MM.1S (cell line): Measurements from ENCODE around the gene DENND1A.

Source experiments
- CTCF ChIP-seq: fragments of 300-600 bp; sonication (generic); IDR thresholded peaks from 2 replicates; pipeline ENCODE4 v1.5.1; 2016; ENCODE audit warnings: antibody characterized with exemption, low read length, mixed read lengths
- EZH2 ChIP-seq: fragments of 300-600 bp; sonication (generic); optimal IDR thresholded peaks from 2 replicates; pipeline ENCODE3; 2017; ENCODE audit warnings: low read depth, mild to moderate bottlenecking, antibody characterized with exemption, low read length, mixed read lengths
- EZH2phosphoT487 ChIP-seq: fragments of 300-600 bp; sonication (generic); IDR thresholded peaks from 2 replicates; pipeline ENCODE4 v1.6.1; 2018; ENCODE audit warnings: antibody characterized with exemption, low read length

GRCh38 chr9:123865226-123866000 is 64.5 kb downstream of the DENND1A start:
- no peak for TF ChIP-seq CTCF
- no peak for TF ChIP-seq EZH2
- no peak for TF ChIP-seq EZH2phosphoT487
